ENCODE results near the gene HOXB3.

HOXB3 gene

DNA sequence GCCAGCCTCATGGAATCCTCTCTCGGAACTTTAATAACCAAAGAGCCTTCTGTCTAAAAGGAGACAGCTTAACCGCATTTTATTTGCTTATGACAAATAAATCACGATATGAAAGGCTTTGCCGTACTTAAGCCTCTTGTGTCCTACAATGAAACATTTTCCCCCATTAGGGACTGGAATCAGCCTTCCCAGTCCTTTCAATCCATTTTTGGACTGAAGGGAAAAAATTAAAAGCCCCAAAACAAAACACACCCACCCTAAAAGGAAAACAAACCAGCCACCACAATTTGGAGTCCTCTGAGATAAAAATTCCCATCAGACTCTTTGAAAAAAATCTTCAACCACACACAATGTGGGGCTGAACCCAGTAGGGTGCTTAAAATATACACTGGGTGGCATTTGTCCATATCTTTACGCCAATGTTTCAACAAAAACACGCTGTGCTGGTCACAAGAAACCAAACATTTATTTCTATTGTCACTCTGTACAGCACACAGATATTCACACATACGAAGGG lies 14.9 kb downstream of the HOXB3 start:
- H3K27ac ChIP-seq = no peak overlapping the region
- TF ChIP-seq CTCF (IDR thresholded peaks at IDR 0.05) (no peak), ZFX (IDR thresholded peaks at IDR 0.05; ENCODE audit: borderline replicate concordance) (no peak)

- TF ChIP-seq ZFX (IDR thresholded peaks at IDR 0.05; ENCODE audit: borderline replicate concordance) (no peak), CTCF (IDR thresholded peaks at IDR 0.05) (no peak)
- H3K27ac ChIP-seq = no peak overlapping the region
Observed at GRCh38 chr17:48574505-48575065, 15.5 kb downstream of the HOXB3 start.

DNA sequence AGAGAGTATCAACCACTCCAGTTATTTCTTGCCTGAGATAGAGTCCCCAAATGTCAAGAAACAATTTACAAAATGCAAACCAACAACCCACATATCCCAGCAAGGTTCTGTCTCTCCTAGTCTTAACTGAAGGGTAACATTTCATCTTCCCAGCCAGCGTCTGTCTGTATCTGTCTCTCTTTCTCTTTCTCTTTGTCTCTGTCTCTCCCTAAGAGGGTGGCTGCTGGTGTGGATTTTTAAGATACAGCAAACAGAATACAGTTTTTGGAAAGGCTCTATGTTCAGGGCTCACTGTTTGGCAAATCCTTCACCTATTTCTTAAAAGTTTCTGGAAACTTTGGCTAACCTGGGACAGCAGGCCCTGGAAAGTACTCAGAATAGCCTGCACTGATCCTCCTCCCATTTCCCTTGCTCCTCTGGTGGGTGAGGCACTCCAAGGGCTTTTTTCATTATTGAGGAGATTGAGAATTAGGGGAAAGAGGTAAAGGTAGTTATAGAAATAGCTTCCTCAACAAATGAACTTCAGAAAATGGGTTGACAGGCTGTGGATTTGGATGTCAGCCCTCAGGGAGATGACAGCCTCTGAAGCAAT lies 18.1 kb downstream of the HOXB3 start:
- TF ChIP-seq CTCF (IDR thresholded peaks at IDR 0.05) (no peak), ZFX (IDR thresholded peaks at IDR 0.05; ENCODE audit: borderline replicate concordance) (no peak)
- H3K27ac ChIP-seq = no peak overlapping the region

- no peak for TF ChIP-seq ZFX (IDR thresholded peaks at IDR 0.05; ENCODE audit: borderline replicate concordance)
- no peak for TF ChIP-seq CTCF (IDR thresholded peaks at IDR 0.05)
- no peak overlapping the region for H3K27ac ChIP-seq
Observed at GRCh38 chr17:48571024-48571818, 18.8 kb downstream of the HOXB3 start.

DNA sequence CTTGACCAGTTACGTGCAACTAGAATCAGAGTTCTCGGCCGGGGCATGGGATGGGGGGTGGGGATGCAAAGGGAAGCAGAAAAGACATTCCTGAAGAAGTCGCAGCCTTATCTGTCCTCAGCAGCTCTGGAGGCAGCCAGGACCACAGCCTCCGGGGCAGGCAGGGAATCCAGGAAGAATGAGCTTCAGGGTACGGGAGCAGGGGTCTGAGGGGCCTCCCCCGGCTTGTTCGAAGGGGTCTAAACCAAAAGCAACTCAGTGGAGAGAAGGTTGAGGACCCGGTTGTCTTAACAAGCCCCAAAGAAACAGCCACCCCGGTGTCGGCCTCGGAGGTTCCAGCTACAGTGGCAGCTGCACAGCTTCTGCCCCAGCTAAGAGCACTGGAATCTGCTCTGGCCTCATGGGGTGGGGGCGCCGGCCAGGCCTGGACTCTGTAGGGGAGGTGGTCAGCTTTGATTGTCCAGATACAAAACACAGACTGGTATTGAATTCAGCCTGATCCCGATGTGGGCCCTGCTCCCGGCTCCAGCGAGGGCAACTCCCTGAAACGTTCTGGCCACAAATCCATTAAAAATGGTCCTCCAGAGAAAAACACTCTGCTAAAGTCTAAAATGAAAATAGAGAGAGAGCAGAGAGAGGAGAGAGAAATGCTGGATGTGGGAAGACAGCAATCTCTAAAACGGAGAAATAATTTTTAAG lies 19.6 kb downstream of the HOXB3 start:
- no peak overlapping the region for H3K27ac ChIP-seq
- TF ChIP-seq ZFX (IDR thresholded peaks at IDR 0.05; ENCODE audit: borderline replicate concordance) = no peak
- no peak for TF ChIP-seq CTCF (IDR thresholded peaks at IDR 0.05)

GRCh38 chr17:48569674-48570324 lies 20.2 kb downstream of the HOXB3 start:
- TF ChIP-seq CTCF (IDR thresholded peaks at IDR 0.05) = no peak
- TF ChIP-seq ZFX (IDR thresholded peaks at IDR 0.05; ENCODE audit: borderline replicate concordance) = no peak
- no peak overlapping the region for H3K27ac ChIP-seq

Measured in 22Rv1 (cell line).